Suprapubic skin (tissue), 3 donors: ENCODE measurements around the gene UXT.

Source experiments
- POLR2AphosphoS5 ChIP-seq, 3 donors: sonication (generic); formaldehyde crosslinking; IDR thresholded peaks; one replicate each; pipeline ENCODE4 v1.6.1; 2017; ENCODE audit warnings: antibody characterized with exemption in 3 of 3
- TF ChIP-seq, protein P1 (sequence below), 2 donors: fragments of 200-600 bp in 1 of 2; fragments of 450-650 bp in 1 of 2; sonication (generic) in 1 of 2; IDR thresholded peaks; one replicate each; pipeline ENCODE4 v1.5.1; 2016 to 2019; ENCODE audit warnings: antibody characterized with exemption in 2 of 2, mild to moderate bottlenecking in 1 of 2, moderate library complexity in 1 of 2

DNA sequence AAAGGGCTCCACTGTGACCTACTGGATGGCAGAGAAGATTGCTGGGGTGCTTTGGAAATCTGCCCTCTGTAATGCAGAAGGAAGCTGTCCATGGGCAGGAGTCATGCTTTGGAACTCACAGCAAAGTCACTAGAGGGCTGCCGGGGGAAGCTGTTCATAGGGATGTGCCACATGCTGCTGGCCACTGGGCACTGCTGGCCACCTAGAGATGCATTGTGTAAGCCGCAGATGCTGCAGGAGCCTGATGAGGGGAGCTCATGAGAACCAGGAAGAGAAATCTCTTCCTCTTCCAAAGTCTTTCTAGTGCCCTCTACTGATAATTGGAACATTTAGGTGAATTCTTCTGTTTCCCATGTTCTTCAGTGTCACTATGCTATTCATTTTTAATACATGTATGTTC lies 31.2 kb upstream of the UXT start:
- TF ChIP-seq, protein P1, sequence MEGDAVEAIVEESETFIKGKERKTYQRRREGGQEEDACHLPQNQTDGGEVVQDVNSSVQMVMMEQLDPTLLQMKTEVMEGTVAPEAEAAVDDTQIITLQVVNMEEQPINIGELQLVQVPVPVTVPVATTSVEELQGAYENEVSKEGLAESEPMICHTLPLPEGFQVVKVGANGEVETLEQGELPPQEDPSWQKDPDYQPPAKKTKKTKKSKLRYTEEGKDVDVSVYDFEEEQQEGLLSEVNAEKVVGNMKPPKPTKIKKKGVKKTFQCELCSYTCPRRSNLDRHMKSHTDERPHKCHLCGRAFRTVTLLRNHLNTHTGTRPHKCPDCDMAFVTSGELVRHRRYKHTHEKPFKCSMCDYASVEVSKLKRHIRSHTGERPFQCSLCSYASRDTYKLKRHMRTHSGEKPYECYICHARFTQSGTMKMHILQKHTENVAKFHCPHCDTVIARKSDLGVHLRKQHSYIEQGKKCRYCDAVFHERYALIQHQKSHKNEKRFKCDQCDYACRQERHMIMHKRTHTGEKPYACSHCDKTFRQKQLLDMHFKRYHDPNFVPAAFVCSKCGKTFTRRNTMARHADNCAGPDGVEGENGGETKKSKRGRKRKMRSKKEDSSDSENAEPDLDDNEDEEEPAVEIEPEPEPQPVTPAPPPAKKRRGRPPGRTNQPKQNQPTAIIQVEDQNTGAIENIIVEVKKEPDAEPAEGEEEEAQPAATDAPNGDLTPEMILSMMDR (IDR thresholded peaks at IDR 0.05), result no peak
- no peak for TF ChIP-seq POLR2AphosphoS5 (IDR thresholded peaks at IDR 0.05)
